HG03521 (cell line): ENCODE data around the gene ABCB7.
"Not testable (repeated sequence)": the region's sequence is repeated elsewhere in the genome, so short reads cannot be mapped to it uniquely, and the experiment has no call there.

ENCODE experiments used
- ATAC-seq: cut with Tn5 transposase; IDR thresholded peaks from one replicate; pipeline ENCODE4 v1.9.1; 2021; ENCODE audit warnings: mild to moderate bottlenecking, moderate library complexity; ENCODE audit not compliant: unreplicated experiment

The ABCB7 gene

GRCh38 chrX:75106772-75107171 lies 49.3 kb downstream of the ABCB7 start:
- ATAC-seq, result no peak

DNA sequence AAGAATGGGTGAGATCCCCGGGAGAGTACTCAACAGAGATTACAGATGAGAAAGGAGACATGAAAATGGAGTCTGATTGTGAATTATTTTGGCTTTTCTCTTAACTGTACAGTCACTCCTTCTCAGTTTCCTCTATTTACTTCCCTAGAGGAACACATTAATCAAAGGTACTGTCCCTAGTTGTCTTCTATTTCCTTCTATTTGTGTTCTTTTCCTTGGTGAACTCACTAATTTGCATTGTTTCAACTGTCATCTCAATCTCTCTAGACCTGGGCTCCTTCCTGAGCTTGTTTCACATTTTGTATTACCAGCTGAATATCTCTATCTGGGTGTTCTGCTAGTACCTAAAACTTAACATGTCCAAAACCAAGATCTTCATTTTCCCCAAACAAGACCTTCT lies 59.8 kb downstream of the ABCB7 start:
- no peak for ATAC-seq

DNA sequence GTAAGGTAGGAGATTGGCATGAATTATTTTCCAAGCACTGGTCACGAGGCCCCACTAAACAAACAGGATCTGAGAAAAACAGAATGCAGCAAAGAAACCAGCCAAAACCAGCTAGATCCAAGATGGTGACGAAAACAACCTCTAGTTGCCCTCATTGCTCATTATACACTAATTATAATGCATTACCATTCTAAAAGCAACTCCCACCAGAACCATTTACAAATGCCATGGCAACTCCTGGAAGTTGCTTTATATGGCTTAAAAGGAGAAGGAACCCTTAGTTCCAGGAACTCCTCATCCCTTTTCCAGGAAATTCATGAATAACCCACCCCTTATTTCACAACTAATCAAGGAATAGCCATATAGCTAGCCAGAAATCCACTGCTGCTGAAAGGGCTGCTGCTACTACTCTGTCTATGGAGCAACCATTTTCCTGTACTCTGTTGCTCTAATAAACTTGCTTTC lies 69.3 kb downstream of the ABCB7 start:
- ATAC-seq, result no peak

GRCh38 chrX:75084757-75085156 lies 71.3 kb downstream of the ABCB7 start:
- ATAC-seq, result no peak

- no peak for ATAC-seq
Observed at GRCh38 chrX:75076429-75076828, 79.7 kb downstream of the ABCB7 start.

GRCh38 chrX:75074475-75074874 lies 81.6 kb downstream of the ABCB7 start:
- no peak for ATAC-seq

DNA sequence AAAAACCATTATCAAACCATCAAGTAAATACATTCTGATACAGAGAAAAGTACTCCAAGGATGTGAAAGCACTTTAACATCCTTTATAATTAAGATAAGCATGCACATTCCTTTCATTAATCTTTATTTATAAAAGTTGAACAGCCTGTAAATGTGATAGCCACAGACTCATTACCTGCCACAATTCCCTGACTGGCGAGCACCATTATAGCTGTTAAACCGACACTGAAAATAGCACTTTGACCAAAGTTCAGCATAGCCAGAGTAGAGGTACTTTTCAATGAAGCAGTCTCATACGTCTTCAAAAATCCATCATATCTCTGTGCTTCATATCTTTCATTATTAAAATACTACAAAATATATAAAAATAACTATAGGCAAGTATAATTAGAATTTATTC lies 84.7 kb downstream of the ABCB7 start:
- ATAC-seq, result no peak

DNA sequence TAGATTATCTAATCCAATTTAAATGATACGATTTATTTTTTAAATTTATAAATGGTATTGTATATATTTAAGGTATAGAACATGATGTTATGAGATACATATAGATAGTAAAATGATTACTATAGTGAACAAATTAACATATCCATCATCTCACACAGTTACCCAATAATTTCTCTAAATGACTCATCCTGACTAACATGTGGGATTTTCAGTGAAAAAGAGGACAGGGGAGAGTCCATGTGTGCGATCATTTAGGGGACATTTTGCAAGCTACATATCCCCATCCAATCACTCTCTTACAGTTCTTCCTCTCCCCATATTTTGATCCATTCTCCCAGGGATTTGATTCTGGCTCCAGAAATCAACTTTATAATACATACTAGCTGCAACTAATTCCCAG lies 88.2 kb downstream of the ABCB7 start:
- ATAC-seq, result no peak

DNA sequence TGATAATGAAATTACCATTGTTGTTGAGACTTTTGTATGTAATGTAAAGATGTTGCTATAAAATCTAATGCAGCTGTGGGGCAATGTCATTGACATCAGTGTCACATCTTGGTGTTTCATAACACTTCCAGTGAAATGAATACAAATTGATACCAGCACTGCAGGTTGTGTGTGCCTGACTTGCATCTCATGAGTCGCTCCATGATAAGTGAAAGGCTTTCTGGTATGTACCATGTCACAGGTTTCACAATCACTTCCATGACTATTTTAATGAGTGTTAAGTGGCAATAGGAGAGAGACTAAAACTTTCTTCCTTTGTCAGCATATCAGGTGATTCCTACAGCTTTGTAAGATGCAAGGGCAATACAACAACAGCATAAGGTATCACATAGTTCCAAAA lies 94.4 kb downstream of the ABCB7 start:
- no peak for ATAC-seq

GRCh38 chrX:75051047-75051446 lies 105.0 kb downstream of the ABCB7 start:
- ATAC-seq, result no peak

- ATAC-seq, result no peak
Observed at GRCh38 chrX:75045369-75045768, 110.7 kb downstream of the ABCB7 start.

DNA sequence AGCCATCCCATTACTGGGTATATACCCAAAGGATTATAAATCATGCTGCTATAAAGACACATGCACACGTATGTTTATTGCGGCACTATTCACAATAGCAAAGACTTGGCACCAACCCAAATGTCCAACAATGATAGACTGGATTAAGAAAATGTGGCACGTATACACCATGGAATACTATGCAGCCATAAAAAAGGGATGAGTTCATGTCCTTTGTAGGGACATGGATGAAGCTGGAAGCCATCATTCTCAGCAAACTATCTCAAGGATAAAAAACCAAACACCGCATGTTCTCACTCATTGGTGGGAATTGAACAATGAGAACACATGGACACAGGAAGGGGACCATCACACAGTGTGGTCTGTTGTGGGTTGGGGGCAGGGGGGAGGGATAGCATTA lies 111.9 kb downstream of the ABCB7 start:
- not testable (repeated sequence) for ATAC-seq

GRCh38 chrX:75038925-75039324 lies 117.2 kb downstream of the ABCB7 start:
- ATAC-seq, result no peak
